H9 (cell line): Measurements from ENCODE around the gene CYP2W1. TPM values are rescaled to one million over a fixed set of nuclear protein-coding genes. Genes with fewer than 3 reads are reported as not detected.

Source experiments
- DNase-seq: peaks from one replicate; pipeline ENCODE4 v3.0.0-alpha.2; 2017
- H2AFZ ChIP-seq: one replicate; pipeline ENCODE4 v1.6.1; 2013; ENCODE audit warnings: mild to moderate bottlenecking, low read length, control low read depth, moderate library complexity
- H2AK5ac ChIP-seq: 2 replicates; pipeline ENCODE4 v1.6.1; 2013; ENCODE audit warnings: low read length, control low read depth, mixed read lengths; ENCODE audit not compliant: insufficient read length
- H2BK120ac ChIP-seq: one replicate; pipeline ENCODE4 v1.6.1; 2013; ENCODE audit warnings: low read depth, mild to moderate bottlenecking, low read length, control low read depth, inconsistent platforms; ENCODE audit not compliant: poor library complexity, severe bottlenecking
- H2BK12ac ChIP-seq: 2 replicates; pipeline ENCODE4 v1.6.1; 2013; ENCODE audit warnings: low read length, control low read depth, mixed read lengths, low read depth; ENCODE audit not compliant: insufficient read length
- H2BK15ac ChIP-seq: 2 replicates; pipeline ENCODE4 v1.6.1; 2013; ENCODE audit warnings: low read depth, low read length, control low read depth
- H2BK20ac ChIP-seq: one replicate; pipeline ENCODE4 v1.6.1; 2013; ENCODE audit warnings: low read depth, mild to moderate bottlenecking, low read length, control low read depth, inconsistent platforms; ENCODE audit not compliant: poor library complexity, severe bottlenecking
- H2BK5ac ChIP-seq: 2 replicates; pipeline ENCODE4 v1.6.1; 2013; ENCODE audit warnings: low read length, control low read depth, mixed read lengths; ENCODE audit not compliant: insufficient read length
- H3K14ac ChIP-seq: 2 replicates; pipeline ENCODE4 v1.6.1; 2013; ENCODE audit warnings: low read length, control low read depth; ENCODE audit not compliant: insufficient read depth
- H3K18ac ChIP-seq: 2 replicates; pipeline ENCODE4 v1.6.1; 2013; ENCODE audit warnings: low read depth, mild to moderate bottlenecking, mixed read lengths, low read length, control low read depth; ENCODE audit not compliant: insufficient read length
- H3K23ac ChIP-seq: 2 replicates; pipeline ENCODE4 v1.6.1; 2013; ENCODE audit warnings: low read length, control low read depth, mixed read lengths, low read depth; ENCODE audit not compliant: insufficient read length
- H3K23me2 ChIP-seq: 2 replicates; pipeline ENCODE4 v1.6.1; 2013; ENCODE audit warnings: low read depth, mild to moderate bottlenecking, mixed read lengths, low read length, control low read depth; ENCODE audit not compliant: insufficient read length, poor library complexity, severe bottlenecking
- H3K27ac ChIP-seq: 2 replicates; pipeline ENCODE4 v1.5.1; 2013; ENCODE audit warnings: low read length, control low read depth, mixed read lengths, low read depth; ENCODE audit not compliant: insufficient read length
- H3K27me3 ChIP-seq: 2 replicates; pipeline ENCODE4 v1.6.1; 2013; ENCODE audit warnings: low read length, control low read depth, inconsistent platforms; ENCODE audit not compliant: insufficient read depth
- H3K4ac ChIP-seq: 2 replicates; pipeline ENCODE4 v1.6.1; 2013; ENCODE audit warnings: low read depth, mild to moderate bottlenecking, control low read depth, inconsistent platforms, low read length, moderate library complexity
- H3K4me1 ChIP-seq: 2 replicates; pipeline ENCODE4 v1.6.1; 2013; ENCODE audit warnings: low read length, control low read depth, inconsistent platforms; ENCODE audit not compliant: insufficient read depth
- H3K4me2 ChIP-seq: 2 replicates; pipeline ENCODE4 v1.6.1; 2013; ENCODE audit warnings: low read length, control low read depth, mixed read lengths; ENCODE audit not compliant: insufficient read length, insufficient read depth
- H3K56ac ChIP-seq: 2 replicates; pipeline ENCODE4 v1.6.1; 2013; ENCODE audit warnings: low read depth, mild to moderate bottlenecking, mixed read lengths, low read length, control low read depth; ENCODE audit not compliant: insufficient read length
- H3K79me1 ChIP-seq: 2 replicates; pipeline ENCODE4 v1.6.1; 2013; ENCODE audit warnings: low read depth, mild to moderate bottlenecking, moderate library complexity, low read length, control low read depth, inconsistent platforms; ENCODE audit not compliant: insufficient read depth, poor library complexity, severe bottlenecking
- H3K79me2 ChIP-seq: 2 replicates; pipeline ENCODE4 v1.6.1; 2013; ENCODE audit warnings: low read length, control low read depth, inconsistent platforms; ENCODE audit not compliant: insufficient read depth
- H3K9ac ChIP-seq: 2 replicates; pipeline ENCODE4 v1.6.1; 2013; ENCODE audit warnings: low read length, control low read depth, mixed read lengths; ENCODE audit not compliant: insufficient read length; ENCODE audit errors: extremely low read depth
- H3K9me3 ChIP-seq: one replicate; pipeline ENCODE4 v1.6.1; 2013; ENCODE audit warnings: low read depth, low read length, inconsistent platforms; ENCODE audit not compliant: control insufficient read depth
- H3T11ph ChIP-seq: one replicate; pipeline ENCODE4 v1.6.1; 2013; ENCODE audit warnings: mild to moderate bottlenecking, low read length, control low read depth, inconsistent platforms
- H4K20me1 ChIP-seq: one replicate; pipeline ENCODE4 v1.6.1; 2013; ENCODE audit not compliant: control insufficient read depth, insufficient read length, insufficient read depth
- H4K5ac ChIP-seq: 2 replicates; pipeline ENCODE4 v1.6.1; 2013; ENCODE audit warnings: low read depth, mild to moderate bottlenecking, mixed read lengths, low read length, control low read depth; ENCODE audit not compliant: insufficient read length
- H4K8ac ChIP-seq: replicated peaks from 2 replicates; pipeline ENCODE4 v1.6.1; 2013; ENCODE audit warnings: low read length, control low read depth, mixed read lengths, low read depth; ENCODE audit not compliant: insufficient read length
- H4K91ac ChIP-seq: 2 replicates; pipeline ENCODE4 v1.6.1; 2013; ENCODE audit warnings: low read depth, mild to moderate bottlenecking, moderate library complexity, mixed read lengths, low read length, control low read depth; ENCODE audit not compliant: insufficient read length
- H3K27ac Mint-ChIP-seq, 3 experiments: 2 replicates in 2 of 3; 3 replicates in 1 of 3; pipeline ENCODE4 v1.8.0; 2020 to 2021; ENCODE audit warnings: mixed read lengths in 3 of 3, mild to moderate bottlenecking in 1 of 3, moderate library complexity in 1 of 3
- H3K27me3 Mint-ChIP-seq: 2 replicates; pipeline ENCODE4 v1.8.0; 2021; ENCODE audit warnings: low read depth, mild to moderate bottlenecking, moderate library complexity, mixed read lengths
- H3K36me3 Mint-ChIP-seq, 3 experiments: 2 replicates in 2 of 3; 3 replicates in 1 of 3; pipeline ENCODE4 v1.8.0; 2020 to 2021; ENCODE audit warnings: low read depth in 3 of 3, mixed read lengths in 3 of 3; ENCODE audit not compliant: insufficient read depth in 1 of 3
- H3K4me1 Mint-ChIP-seq, 2 experiments: 2 replicates each; pipeline ENCODE4 v1.8.0; 2020; ENCODE audit warnings: mixed read lengths in 2 of 2
- H3K4me3 Mint-ChIP-seq, 2 experiments: 2 replicates in 1 of 2; 3 replicates in 1 of 2; pipeline ENCODE4 v1.8.0; 2020 to 2021; ENCODE audit warnings: mild to moderate bottlenecking in 2 of 2, mixed read lengths in 2 of 2, moderate library complexity in 1 of 2
- H3K9me3 Mint-ChIP-seq, 2 experiments: 2 replicates in 1 of 2; 3 replicates in 1 of 2; pipeline ENCODE4 v1.8.0; 2020; ENCODE audit warnings: mild to moderate bottlenecking in 2 of 2, mixed read lengths in 2 of 2, moderate library complexity in 1 of 2
- WGBS: extraction: QIAGEN DNeasy Blood & Tissue Kit; methylation state at CpG from one replicate; pipeline ENCODE4 v1.1.7; 2013; ENCODE audit warnings: missing lambda C conversion rate, low lambda C conversion rate, mixed read lengths; ENCODE audit not compliant: insufficient read length; ENCODE audit errors: extremely low coverage; 5-methylcytosine and 5-hydroxymethylcytosine counted together
- total RNA-seq: library from RNA; stranded (reverse); gene quantifications from 2 replicates; pipeline ENCODE4 v1.2.1, GENCODE V29; 2021
- TF ChIP-seq, protein P1 (sequence below): fragments of 200-600 bp; sonication (generic); conservative IDR thresholded peaks from 3 replicates; pipeline ENCODE4 v1.8.0; 2021; ENCODE audit warnings: antibody characterized with exemption, mild to moderate bottlenecking

Gene CYP2W1
- total RNA-seq, 1 experiment from 2014 or later, result not detected

DNA sequence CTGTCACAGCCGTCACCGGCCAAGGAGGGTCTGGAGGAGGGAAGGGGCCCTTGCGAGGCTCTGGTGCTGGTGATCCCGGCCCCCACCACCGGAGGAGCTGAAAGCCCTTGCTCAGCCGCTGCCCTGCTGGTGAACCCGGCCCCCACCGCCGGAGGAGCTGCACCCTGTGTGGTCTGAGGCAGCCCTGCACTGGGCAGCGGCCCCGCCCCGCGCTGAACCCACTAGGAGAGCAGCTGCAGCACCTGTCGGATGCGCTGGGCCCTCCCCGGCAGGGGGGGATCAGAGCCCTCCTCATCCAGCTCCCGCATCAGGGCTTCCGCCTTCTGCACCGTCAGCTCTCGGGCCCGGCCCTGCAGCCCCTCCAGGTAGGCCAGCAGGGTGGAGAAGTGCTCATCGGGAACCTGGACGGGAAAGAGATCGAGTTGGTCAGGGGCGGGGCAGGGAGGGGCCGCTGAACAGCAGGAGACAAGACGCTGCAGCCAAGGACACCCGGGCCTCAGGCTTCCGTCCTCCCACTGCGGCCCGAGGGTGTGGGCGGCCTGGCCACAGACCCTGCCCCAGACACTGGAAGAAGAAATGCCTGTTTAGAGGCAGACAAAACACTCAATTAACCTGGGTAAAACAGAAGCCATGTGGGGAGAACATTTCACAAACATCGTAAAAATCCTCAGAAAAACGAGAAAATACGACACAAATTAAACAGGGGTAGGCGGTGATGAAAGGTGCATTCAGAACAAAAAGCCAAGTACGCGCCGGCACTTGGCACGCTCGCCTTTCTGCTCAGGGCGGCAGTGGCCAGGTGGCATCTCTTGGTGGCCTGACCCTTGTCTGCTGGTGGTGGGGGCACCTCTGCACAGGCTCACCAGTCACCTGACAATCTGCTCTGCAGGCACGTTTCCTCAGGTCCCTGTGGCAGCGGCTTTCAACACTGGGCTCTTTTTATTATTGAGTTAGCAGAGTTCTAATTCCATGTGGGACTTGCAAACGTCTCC is 14.7 kb downstream of the CYP2W1 start:
- Histone ChIP-seq H3K4ac (no peak overlapping the region), H3K4me2 (no peak overlapping the region), H2BK20ac (no peak overlapping the region), H4K20me1 (no peaks in the 10 kb centered on the region), H2BK120ac (no peak overlapping the region), H3K56ac (no peak overlapping the region), H3K9ac (no peak overlapping the region), H3K14ac (no peak overlapping the region), H2BK5ac (no peak overlapping the region), H3K79me2 (no peaks in the 10 kb centered on the region), H3T11ph (no peak overlapping the region), H3K4me1 (no peaks in the 10 kb centered on the region), H3K23ac (no peak overlapping the region), H3K9me3 (no peaks in the 10 kb centered on the region), H4K91ac (no peak overlapping the region), H2BK12ac (no peak overlapping the region), H2AFZ (no peak overlapping the region), H4K5ac (no peak overlapping the region), H3K27me3 (no peaks in the 10 kb centered on the region), H3K23me2 (no peaks in the 10 kb centered on the region), H2AK5ac (no peak overlapping the region), H3K79me1 (no peaks in the 10 kb centered on the region), H2BK15ac (no peak overlapping the region), H3K27ac (no peak overlapping the region), H3K18ac (no peak overlapping the region), H4K8ac (no peak overlapping the region)
- no peak for DNase-seq
- Mint-ChIP-seq H3K36me3 (peaks cover 0 to 10% (median 9%) of the 10 kb centered on the region in 3 experiments; a peak in 4 of 7 replicates), H3K27ac (peak overlapping the region in 1 of 3 experiments; percentile 70; a peak in 2 of 7 replicates), H3K4me3 (no peak overlapping the region), H3K4me1 (peaks cover 2 to 20% of the 10 kb centered on the region in 2 experiments; a peak in 3 of 4 replicates), H3K9me3 (no peaks in the 10 kb centered on the region), H3K27me3 (no peaks in the 10 kb centered on the region; the same call in 1 of the 2 replicates)
- no CpG with 5 or more reads among the region's 45 CpGs for WGBS
- TF ChIP-seq, protein P1, sequence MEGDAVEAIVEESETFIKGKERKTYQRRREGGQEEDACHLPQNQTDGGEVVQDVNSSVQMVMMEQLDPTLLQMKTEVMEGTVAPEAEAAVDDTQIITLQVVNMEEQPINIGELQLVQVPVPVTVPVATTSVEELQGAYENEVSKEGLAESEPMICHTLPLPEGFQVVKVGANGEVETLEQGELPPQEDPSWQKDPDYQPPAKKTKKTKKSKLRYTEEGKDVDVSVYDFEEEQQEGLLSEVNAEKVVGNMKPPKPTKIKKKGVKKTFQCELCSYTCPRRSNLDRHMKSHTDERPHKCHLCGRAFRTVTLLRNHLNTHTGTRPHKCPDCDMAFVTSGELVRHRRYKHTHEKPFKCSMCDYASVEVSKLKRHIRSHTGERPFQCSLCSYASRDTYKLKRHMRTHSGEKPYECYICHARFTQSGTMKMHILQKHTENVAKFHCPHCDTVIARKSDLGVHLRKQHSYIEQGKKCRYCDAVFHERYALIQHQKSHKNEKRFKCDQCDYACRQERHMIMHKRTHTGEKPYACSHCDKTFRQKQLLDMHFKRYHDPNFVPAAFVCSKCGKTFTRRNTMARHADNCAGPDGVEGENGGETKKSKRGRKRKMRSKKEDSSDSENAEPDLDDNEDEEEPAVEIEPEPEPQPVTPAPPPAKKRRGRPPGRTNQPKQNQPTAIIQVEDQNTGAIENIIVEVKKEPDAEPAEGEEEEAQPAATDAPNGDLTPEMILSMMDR, result peak; percentile 43; the same call in 2 of the 3 replicates
